Measurements from ENCODE around the gene C19orf47. TPM values are rescaled to one million over a fixed set of nuclear protein-coding genes. Genes with fewer than 3 reads are reported as not detected.
"Not testable (repeated sequence)": the region's sequence is repeated elsewhere in the genome, so short reads cannot be mapped to it uniquely, and the experiment has no call there.

Gene C19orf47
- total RNA-seq, 4 donors from 2014 or later, result 10.0 to 14.1 (median 11.7) TPM

GRCh38 chr19:40337594-40337993 is 10.6 kb downstream of the C19orf47 start:
- no peaks in the 10 kb centered on the region for H3K9me3 ChIP-seq
- intact Hi-C loops (cut with DNase I), result no loop called here
- WGBS, 2 donors, result 90 to 91% methylated on average over 3 to 4 of the region's 5 CpGs
- TF ChIP-seq POLR2A (IDR thresholded peaks at IDR 0.05), result no peak
- TF ChIP-seq CTCF (IDR thresholded peaks at IDR 0.05), result no peak
- peaks cover 0 to 8% (median 0%) of the 10 kb centered on the region in 3 donors for H3K4me1 ChIP-seq
- no peak overlapping the region for H3K4me3 ChIP-seq
- H3K27me3 ChIP-seq, result no peaks in the 10 kb centered on the region
- no peak overlapping the region for H3K27ac ChIP-seq
- DNase-seq, result no peak
- H3K36me3 ChIP-seq, result peaks cover 5 to 78% (median 7%) of the 10 kb centered on the region in 3 donors

DNA sequence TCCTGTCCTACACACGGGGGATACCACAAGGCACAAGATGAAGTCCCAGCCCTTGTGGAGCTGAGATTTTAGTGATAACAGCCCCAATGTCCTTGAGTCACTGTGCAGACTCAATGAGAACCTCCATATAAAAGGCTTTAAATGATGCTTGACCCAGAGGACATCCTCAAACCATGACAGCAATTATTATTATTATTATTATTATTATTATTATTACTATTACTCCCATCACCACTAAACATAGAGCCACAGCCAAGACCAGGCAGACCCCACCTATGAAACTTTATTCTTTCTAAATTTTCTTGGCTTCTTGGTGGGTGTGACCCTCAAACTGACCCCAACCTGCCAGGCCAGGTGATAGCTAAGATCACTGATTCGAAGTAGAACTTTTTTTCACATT is 11.1 kb downstream of the C19orf47 start:
- peaks cover 7 to 83% (median 7%) of the 10 kb centered on the region in 3 donors for H3K36me3 ChIP-seq

DNA sequence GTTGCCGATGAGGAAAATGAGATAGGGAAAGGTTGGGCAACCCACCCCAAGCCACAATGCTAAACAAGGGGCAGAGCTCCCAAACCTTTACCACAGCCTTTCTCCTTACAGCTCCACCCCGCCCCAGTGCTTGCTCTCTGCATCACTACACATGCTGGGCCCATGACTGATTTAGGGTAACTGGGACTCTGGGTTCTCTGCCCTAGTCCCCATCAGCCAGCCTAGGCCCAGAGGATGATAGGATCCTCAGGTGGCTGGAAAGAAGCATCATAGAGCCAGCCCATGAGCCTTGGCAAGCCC is 11.6 kb downstream of the C19orf47 start:
- TF ChIP-seq CTCF (IDR thresholded peaks at IDR 0.05) (no peak), POLR2A (IDR thresholded peaks at IDR 0.05) (no peak)
- H3K9me3 ChIP-seq, result no peaks in the 10 kb centered on the region
- peaks cover 0 to 3% (median 0%) of the 10 kb centered on the region in 3 donors for H3K4me1 ChIP-seq
- H3K27me3 ChIP-seq, result no peaks in the 10 kb centered on the region
- no peak for DNase-seq
- no peak overlapping the region for H3K27ac ChIP-seq
- intact Hi-C loops (cut with DNase I), result no loop called here
- H3K4me3 ChIP-seq, result no peak overlapping the region
- 86 to 88% methylated on average over 1 of the region's 2 CpGs for whole genome bisulfite sequencing, 2 donors
- H3K36me3 ChIP-seq, result peaks cover 7 to 85% (median 12%) of the 10 kb centered on the region in 3 donors

More for the DNA sequence above, 11.1 kb downstream of the C19orf47 start:
- Histone ChIP-seq H3K27ac (no peak overlapping the region), H3K4me1 (peaks cover 0 to 8% (median 0%) of the 10 kb centered on the region in 3 donors), H3K27me3 (no peaks in the 10 kb centered on the region), H3K9me3 (no peaks in the 10 kb centered on the region), H3K4me3 (no peak overlapping the region)
- no peak for DNase-seq
- TF ChIP-seq POLR2A (IDR thresholded peaks at IDR 0.05) (no peak), CTCF (IDR thresholded peaks at IDR 0.05) (no peak)
- WGBS, 2 donors, result 88 to 100% methylated on average over 2 of the region's 2 CpGs
- intact Hi-C loops (cut with DNase I), result no loop called here

DNA sequence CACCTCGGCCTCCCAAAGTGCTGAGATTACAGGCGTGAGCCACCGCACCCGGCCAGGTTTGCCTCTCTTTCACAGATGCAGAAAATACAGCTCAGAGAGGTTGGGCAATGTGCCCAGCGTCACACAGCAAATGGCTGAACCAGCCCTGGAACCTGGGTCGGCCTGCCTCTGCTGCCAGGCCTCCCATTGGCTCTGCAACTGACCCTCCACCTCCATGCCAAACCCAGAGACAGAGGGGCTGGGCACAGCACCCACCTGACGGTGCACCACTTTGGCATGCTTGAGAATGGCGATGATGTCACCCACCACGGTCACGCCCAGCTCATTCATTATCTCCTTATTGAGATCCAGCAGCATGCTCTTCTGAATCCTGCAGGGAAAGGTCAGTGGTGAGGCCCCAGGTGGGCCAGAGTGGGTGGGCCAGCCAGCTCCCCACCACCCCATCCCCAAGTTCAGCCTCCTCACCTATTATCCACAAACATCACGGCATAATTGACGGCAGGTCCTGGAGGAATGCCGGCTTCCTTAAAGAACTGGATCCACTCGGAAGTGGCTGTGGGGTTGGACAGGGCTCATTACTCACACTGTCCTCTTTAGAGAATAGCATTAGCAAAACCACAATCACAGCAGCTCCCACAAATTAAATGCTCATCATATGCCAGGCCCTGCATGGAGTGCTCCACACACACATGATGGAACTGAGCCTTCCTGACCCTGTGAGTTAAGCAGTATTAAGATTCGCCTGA is 12.2 kb downstream of the C19orf47 start:
- no peak for TF ChIP-seq CTCF (IDR thresholded peaks at IDR 0.05)
- TF ChIP-seq POLR2A (IDR thresholded peaks at IDR 0.05), result no peak
- H3K4me3 ChIP-seq, result no peak overlapping the region
- H3K36me3 ChIP-seq, result peaks cover 10 to 85% (median 14%) of the 10 kb centered on the region in 3 donors
- 97 to 100% methylated on average over 2 to 12 of the region's 15 CpGs for WGBS, 2 donors
- DNase-seq, result no peak
- H3K4me1 ChIP-seq, result peaks cover 0 to 3% (median 0%) of the 10 kb centered on the region in 3 donors
- H3K27me3 ChIP-seq, result no peaks in the 10 kb centered on the region
- H3K27ac ChIP-seq, result no peak overlapping the region
- H3K9me3 ChIP-seq, result no peaks in the 10 kb centered on the region
- intact Hi-C loops (cut with DNase I), result no loop called here

DNA sequence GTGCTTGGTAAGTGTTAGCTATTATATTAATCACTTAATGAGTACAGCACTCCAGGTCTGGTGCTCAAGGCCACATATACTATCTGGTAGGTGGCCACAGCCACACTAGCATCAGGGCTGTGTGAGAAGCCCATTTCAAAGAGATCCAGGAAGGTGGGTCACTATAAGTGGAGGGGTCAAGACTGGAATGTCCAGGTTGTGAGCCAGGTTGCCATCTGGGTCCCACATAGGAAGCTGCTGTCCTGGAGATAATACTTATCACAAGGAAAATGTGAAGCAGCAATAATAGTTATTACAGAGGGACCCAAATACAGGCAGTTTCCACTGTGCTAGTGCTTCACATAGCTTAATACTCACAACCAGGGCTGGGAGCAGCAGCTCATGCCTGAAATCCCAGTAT is 13.1 kb downstream of the C19orf47 start:
- no peaks in the 10 kb centered on the region for H3K27me3 ChIP-seq
- no peak for DNase-seq
- intact Hi-C loops (cut with DNase I), result no loop called here
- peaks cover 0 to 5% (median 0%) of the 10 kb centered on the region in 3 donors for H3K4me1 ChIP-seq
- H3K27ac ChIP-seq, result no peak overlapping the region
- no peak overlapping the region for H3K4me3 ChIP-seq
- peaks cover 14 to 84% (median 15%) of the 10 kb centered on the region in 3 donors for H3K36me3 ChIP-seq
- no peaks in the 10 kb centered on the region for H3K9me3 ChIP-seq
- TF ChIP-seq CTCF (IDR thresholded peaks at IDR 0.05) (no peak), POLR2A (IDR thresholded peaks at IDR 0.05) (no peak)

DNA sequence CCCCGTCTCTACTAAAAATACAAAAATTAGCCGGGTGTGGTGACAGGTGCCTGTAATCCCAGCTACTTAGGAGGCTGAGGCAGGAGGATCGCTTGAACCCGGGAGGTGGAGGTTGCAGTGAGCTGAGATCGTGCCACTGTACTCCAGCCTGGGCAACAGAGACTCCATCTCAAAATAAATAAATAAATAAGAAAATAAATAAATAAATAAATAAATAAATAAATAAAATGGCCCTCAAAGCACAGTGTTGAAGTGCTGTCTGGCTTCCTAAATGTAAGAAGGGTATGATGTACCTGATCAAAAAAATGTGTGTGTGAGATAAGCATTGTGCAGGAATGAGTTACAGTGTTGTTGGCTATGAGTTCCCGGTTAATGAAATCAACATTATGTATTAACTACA is 15.1 kb downstream of the C19orf47 start:
- H3K27ac ChIP-seq; H3K9me3 ChIP-seq; DNase-seq; intact Hi-C loops (cut with DNase I); H3K4me1 ChIP-seq; H3K27me3 ChIP-seq; H3K4me3 ChIP-seq: not testable (repeated sequence)
- H3K36me3 ChIP-seq, result peaks cover 14 to 86% (median 18%) of the 10 kb centered on the region in 3 donors
- 83 to 91% methylated on average over 6 of the region's 6 CpGs for WGBS, 2 donors

Data from esophagus squamous epithelium (tissue), 5 donors.